HG02678 (cell line): ENCODE data around the gene TNK2.

Experiments used
- ATAC-seq: cut with Tn5 transposase; IDR thresholded peaks from one replicate; pipeline ENCODE4 v1.9.1; 2021; ENCODE audit warnings: mild to moderate bottlenecking, moderate library complexity; ENCODE audit not compliant: unreplicated experiment

The TNK2 gene

GRCh38 chr3:195886181-195887141 lies 21.9 kb downstream of the TNK2 start:
- ATAC-seq, result no peak

GRCh38 chr3:195885036-195885891 lies 23.1 kb downstream of the TNK2 start:
- ATAC-seq, result no peak

GRCh38 chr3:195884691-195885035 lies 23.7 kb downstream of the TNK2 start:
- ATAC-seq, result no peak

GRCh38 chr3:195883801-195884200 lies 24.6 kb downstream of the TNK2 start:
- no peak for ATAC-seq

GRCh38 chr3:195883160-195883559 lies 25.2 kb downstream of the TNK2 start:
- ATAC-seq, result no peak

GRCh38 chr3:195882002-195882441 lies 26.3 kb downstream of the TNK2 start:
- no peak for ATAC-seq

- no peak for ATAC-seq
Measured at GRCh38 chr3:195881276-195881988, 26.9 kb downstream of the TNK2 start.

GRCh38 chr3:195880037-195880431 lies 28.3 kb downstream of the TNK2 start:
- ATAC-seq, result no peak

GRCh38 chr3:195879416-195880036 lies 28.8 kb downstream of the TNK2 start:
- no peak for ATAC-seq

GRCh38 chr3:195878424-195879274 lies 29.7 kb downstream of the TNK2 start:
- ATAC-seq, result no peak

- no peak for ATAC-seq
Measured at GRCh38 chr3:195877767-195878423, 30.5 kb downstream of the TNK2 start.

GRCh38 chr3:195877136-195877715 lies 31.1 kb downstream of the TNK2 start:
- no peak for ATAC-seq

- ATAC-seq, result no peak
Measured at GRCh38 chr3:195876297-195877064, 31.9 kb downstream of the TNK2 start.

GRCh38 chr3:195875482-195876236 lies 32.7 kb downstream of the TNK2 start:
- ATAC-seq, result no peak

GRCh38 chr3:195873971-195874370 lies 34.4 kb downstream of the TNK2 start:
- ATAC-seq, result no peak

GRCh38 chr3:195873281-195873887 lies 35.0 kb downstream of the TNK2 start:
- ATAC-seq, result no peak

- ATAC-seq, result no peak
Measured at GRCh38 chr3:195872800-195873199, 35.6 kb downstream of the TNK2 start.
